C1 segment of cervical spinal cord (tissue), 14 donors: ENCODE data around the gene SAMD1.

ENCODE experiments used
- DNase-seq, 14 donors: peaks; one replicate each; lab custom pipeline; 2025; lab: John Stamatoyannopoulos, UW

Gene SAMD1

DNA sequence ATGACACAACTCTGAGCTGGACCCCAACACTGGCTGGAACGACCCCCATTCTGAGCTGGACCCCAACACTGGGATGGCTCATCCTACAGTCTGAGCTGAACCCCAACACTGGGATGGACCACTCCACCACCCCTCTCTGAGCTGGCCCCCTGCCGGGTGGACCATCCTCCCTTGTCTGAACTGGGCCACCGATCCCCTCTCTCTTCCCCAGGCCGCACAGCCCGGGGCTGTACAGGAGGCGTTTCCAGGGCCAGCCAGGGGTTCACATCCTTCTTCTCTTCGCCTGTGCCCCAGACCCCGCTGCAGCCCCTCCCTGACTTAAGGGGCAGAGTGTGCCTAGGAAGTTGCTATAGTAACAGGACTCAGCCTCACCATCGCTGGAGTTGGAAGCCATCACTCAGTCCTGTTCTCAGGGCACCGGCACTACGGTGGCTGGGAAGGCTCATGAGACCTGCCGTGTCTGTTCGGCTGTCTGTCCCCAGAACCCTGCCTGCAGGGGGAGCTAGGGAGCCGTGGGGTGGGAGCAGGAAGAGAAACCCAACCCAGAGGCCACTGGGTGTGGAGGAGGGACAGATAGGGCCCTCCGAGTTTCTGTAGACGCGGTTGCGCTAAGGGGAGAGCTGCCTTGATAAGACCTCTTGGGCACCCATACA is 23.3 kb upstream of the SAMD1 start:
- DNase-seq = peak in 2 of 14 donors; percentile 11 to 15

GRCh38 chr19:14112809-14113385 is 22.3 kb upstream of the SAMD1 start:
- DNase-seq = peak in 3 of 14 donors; percentile 3 to 19 (median 15)

DNA sequence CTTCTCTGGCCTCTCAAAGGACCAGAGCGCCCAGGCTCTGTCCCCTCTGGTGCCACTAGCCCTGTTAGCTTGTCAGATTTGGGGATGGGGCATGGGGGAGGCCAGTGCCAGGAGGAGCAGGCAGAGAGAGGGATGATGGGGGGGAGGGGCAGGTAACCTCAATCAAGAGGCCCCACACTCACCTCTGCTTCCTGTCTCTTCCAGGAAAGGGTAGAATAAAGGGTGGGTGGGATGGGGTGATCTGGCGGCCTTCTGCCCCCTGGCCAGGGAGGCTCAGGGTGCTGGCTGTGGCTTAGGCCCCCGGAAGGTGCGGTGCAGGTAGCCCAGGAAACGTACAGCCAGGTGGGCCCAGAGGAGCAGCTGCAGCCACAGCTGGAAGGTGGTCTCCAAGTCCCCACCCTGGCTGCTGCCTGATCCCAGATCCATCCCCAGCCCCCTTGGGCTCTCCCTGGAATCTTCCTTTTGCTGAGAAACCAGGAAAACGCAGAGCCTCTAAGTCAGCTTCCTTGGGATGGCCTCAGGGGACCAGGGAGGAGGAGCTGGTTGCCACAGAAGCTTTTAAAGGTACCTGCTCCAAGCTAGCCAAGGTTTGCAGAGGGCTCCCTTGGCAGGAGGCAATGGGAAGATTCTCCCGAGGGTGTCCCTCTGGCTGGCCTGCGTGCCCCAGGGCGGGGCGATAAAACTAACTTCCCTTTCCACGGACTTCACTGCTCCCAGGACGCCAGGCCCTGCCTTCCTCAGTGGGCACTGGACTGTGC is 21.7 kb upstream of the SAMD1 start:
- no peak for DNase-seq

GRCh38 chr19:14111486-14111885 is 20.9 kb upstream of the SAMD1 start:
- DNase-seq = no peak

GRCh38 chr19:14110650-14111049 is 20.1 kb upstream of the SAMD1 start:
- DNase-seq = no peak

DNA sequence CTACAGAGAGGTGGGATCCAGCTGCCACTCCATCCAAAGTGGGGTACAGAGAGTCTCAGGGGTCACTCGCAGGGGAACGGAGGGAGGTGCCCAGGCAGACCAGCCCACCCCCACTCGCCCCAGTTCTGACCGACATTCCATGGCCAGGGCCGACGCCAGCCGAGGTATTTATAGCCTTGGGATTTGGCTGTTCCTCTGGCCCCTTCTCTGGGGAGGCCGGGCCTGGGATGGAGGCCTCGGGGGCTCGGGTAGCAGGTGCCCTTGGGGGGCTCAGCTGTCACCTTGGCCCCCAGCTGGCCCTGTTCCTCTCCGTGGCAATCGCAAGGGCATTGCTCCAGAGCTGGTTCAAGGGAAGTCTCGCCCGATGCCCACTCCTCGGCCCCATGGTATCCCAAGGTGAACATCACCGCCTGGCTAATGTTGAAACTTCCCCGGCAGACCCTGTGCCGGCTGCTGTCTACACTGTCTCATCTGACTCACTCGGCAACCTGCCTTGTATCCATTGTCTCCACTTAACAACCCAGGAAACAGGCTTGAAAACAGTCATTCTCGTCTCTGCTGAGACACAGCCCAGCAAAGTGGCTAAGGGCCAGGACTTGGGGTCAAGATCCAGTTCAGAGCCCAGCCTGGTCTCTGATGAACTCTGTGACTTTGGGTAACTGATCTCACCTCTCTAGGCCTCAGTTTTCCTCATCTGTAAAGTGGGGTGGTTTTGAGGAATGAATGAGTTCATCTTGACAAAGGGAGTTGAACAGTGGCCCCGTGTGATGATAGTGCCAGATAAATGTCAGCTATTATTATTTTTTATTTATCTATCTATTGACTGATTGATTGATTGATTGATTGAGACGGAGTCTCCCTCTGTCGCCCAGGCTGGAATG is 17.3 kb upstream of the SAMD1 start:
- DNase-seq = peak in 2 of 14 donors; percentile 18 to 64

DNA sequence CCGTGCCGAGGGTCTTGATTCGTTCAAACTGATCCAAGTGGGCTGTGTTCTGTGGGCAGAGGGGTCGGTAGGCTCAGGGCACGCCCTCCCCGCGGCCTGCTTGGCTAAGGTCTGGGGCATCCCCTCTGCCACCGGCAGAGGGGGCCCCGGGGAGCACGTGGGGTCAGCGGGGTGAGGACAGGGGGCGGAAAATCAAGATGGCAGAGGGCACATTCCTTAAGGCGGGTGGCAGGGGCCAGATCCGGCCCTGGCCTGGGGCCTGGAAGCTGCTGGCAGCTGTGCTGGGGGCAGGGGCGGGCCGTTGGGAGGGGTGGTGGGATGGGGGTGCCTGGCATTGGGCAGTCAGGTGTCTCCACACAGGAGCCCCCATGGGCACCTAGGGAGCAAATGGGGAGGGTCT is 16.3 kb upstream of the SAMD1 start:
- no peak for DNase-seq

- DNase-seq = no peak
Observed at GRCh38 chr19:14105680-14106079, 15.1 kb upstream of the SAMD1 start.

DNA sequence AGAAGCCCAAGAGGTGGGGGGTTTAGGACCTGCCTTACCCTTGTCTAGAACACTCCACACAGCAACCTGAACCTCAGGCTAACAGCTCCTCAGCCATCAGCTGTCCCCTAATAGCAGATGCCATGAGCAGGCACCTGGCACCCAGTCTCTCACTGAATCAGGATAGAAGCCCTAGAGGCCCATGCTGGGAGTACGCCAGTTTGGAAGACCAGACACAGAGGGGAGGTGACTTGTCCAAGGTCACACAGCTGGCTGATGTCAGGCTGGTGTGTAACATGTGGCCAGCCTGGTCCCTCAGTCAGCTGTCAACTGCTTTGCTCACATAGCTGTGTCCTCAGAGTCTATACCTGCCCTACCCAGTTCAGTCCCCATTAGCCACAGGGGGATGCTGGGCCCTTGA is 12.8 kb upstream of the SAMD1 start:
- no peak for DNase-seq

- DNase-seq = no peak
Observed at GRCh38 chr19:14102756-14103155, 12.2 kb upstream of the SAMD1 start.

GRCh38 chr19:14102102-14102696 is 11.6 kb upstream of the SAMD1 start:
- no peak for DNase-seq

- DNase-seq = no peak
Observed at GRCh38 chr19:14101003-14101545, 10.5 kb upstream of the SAMD1 start.

GRCh38 chr19:14097532-14098151 is 7.1 kb upstream of the SAMD1 start:
- DNase-seq = no peak

DNA sequence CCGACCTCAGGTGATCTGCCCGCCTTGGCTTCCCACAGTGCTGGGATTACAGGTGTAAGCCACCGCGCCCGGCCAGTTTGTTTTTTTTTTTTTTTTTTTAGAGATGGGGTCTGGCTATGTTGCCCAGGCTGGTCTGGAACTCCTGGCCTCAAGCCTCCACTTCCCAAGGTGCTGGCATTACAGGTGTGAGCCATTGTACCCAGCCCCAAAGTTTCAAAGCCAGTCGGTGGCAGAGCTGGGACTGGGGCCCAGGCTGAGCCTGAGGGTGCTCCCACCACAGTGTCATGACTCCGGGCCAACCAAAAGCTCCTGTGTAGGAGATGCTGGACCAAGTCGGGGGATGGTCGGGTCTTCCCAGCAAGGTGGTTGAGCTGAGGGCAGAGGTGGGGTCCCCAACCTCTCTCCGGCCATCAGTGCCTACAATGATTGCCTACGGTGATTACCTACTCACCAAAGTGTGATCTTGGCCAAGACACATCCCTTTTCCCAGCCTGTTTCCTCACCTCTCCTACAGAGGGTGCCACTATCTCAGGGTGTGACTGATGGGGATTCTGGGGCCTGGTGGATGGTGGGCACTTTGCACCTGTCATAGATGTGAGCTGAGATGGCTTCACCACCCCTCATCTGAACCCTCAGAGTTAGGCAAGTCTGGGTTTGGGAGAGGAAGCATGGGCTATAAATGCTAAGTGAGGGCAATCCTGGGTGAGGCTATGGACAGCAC is 5.9 kb upstream of the SAMD1 start:
- no peak for DNase-seq

DNA sequence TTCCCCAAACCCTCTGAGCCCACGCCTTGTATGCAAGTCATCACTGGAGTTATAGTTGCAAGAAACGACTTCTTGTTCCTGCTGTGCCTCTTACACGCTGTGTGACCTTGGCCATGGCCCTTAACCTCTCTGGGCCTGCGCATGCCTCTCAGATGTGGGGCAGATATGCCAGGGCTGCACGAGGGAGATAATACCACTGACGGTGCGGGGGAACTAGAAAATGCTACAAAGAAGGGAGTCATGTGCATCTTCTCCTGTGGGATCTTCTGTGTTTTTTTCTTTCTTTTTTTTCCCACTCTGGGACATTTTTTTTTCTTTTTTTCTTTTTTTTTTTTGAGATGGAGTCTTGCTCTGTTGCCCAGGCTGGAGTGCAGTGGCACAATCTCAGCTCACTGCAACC is 4.3 kb upstream of the SAMD1 start:
- no peak for DNase-seq

- DNase-seq = no peak
Observed at GRCh38 chr19:14093117-14093823, 2.7 kb upstream of the SAMD1 start.

DNA sequence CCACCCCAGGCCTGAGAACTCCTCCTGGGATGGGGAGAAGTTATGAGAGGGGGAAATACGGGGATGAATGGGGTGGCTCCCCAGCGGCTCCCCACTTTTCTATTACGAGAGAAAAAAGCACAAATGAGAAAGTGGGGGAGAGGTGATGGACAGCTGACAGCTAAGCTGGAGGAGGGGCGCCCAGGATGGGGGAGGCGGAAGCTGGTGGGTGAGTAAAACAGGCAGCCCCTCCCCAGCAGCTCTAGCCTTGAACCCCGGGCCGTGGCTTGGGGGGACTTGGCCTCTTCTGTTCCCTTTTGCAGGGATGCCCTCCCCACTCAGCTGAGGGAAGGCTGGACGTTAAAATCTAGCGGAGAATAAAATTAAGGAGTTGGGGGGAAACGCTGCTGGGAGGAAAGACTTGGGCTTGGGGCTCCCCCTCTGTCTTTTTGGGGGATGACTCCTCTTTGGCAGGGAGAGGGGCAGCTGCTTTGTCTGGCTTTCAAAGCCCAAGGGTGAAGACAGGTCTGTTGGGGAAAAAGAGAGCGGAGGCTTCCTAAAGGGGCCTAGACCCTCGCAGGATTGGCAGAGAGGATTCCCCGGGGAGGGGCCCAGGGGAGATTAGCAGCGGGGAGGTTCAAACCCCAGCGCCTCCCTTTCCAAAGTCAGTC is 1.4 kb upstream of the SAMD1 start:
- DNase-seq = peak in 2 of 14 donors; percentile 49 to 53

- DNase-seq = peak in 10 of 14 donors; percentile 30 to 90 (median 79)
Observed at GRCh38 chr19:14091081-14091812, 696 bp upstream of the SAMD1 start.
